PFSK-1 (cell line): Measurements from ENCODE around the gene GPX7.

Source experiments
- FOXP2 ChIP-seq: optimal IDR thresholded peaks from 2 replicates; pipeline ENCODE3; 2011; ENCODE audit warnings: borderline replicate concordance, control low read depth, inconsistent platforms; ENCODE audit not compliant: insufficient read depth; ENCODE audit errors: extremely low read length, extremely low read depth
- POLR2AphosphoS5 ChIP-seq: IDR thresholded peaks from 2 replicates; pipeline ENCODE4 v1.6.1; 2012; ENCODE audit warnings: low read depth, mild to moderate bottlenecking, control low read depth, low read length, moderate library complexity
- SIN3A ChIP-seq: IDR thresholded peaks from 2 replicates; pipeline ENCODE4 v1.6.1; 2012; ENCODE audit warnings: mild to moderate bottlenecking, low read length, moderate library complexity, borderline replicate concordance; ENCODE audit not compliant: insufficient read depth
- TAF1 ChIP-seq: IDR thresholded peaks from 2 replicates; pipeline ENCODE4 v1.6.1; 2012; ENCODE audit warnings: low read length, control low read depth, borderline replicate concordance; ENCODE audit not compliant: insufficient read depth
- TF ChIP-seq, protein P1 (sequence below), 2 experiments: IDR thresholded peaks; 2 replicates each; pipeline versions ENCODE4 v1.6.1 to v1.8.0; 2011 to 2012; ENCODE audit warnings: low read depth in 2 of 2, low read length in 2 of 2, control low read depth in 1 of 2, inconsistent platforms in 1 of 2, mild to moderate bottlenecking in 1 of 2, moderate library complexity in 1 of 2; ENCODE audit not compliant: insufficient read depth in 1 of 2

GPX7 gene

DNA sequence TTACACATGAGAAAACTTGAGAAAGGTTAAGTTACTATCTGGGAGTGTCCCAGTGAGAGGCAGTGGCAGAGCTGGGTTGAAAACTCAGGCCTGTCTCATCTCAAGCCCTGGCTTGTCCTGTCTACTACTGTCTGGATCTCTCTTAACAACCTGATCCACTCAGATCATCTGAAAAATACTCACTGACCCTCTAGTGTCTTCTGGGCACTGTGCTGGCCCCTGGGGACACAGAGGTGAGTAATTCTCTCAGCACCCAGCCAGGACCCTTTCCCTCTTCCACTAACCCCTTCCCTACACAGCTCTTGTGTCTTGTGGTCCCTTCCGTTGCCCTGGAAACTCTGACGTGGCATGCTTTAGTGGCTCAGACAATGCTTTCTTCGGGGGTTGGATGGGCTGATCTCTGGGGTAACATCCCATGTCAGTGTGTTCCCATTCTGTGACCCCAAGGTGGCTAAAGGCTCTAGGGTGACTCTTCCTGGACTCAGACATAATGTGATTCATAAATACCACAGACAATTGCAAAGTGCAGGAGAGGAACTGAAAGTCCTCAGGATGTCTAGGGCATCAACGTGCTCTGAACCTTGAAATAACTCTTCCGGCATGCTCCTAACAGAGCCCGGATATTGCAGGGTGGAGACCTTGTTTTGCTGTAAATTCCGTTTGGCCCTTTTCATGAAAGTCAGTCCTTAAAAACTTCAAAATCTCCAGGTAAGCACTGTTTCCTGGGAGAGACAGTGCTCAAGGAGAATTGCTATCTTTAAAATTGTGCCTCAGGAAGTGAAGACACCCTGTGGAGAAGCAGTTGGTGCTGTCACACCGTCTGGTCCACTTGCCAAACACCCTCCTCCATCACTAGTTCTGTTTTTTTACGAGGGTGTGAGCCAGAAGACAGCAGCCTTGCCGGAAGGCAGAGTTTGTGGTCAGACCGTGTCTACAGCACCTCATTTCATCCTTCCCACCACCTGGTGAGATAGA, 34.8 kb downstream of the GPX7 start:
- TF ChIP-seq, protein P1, sequence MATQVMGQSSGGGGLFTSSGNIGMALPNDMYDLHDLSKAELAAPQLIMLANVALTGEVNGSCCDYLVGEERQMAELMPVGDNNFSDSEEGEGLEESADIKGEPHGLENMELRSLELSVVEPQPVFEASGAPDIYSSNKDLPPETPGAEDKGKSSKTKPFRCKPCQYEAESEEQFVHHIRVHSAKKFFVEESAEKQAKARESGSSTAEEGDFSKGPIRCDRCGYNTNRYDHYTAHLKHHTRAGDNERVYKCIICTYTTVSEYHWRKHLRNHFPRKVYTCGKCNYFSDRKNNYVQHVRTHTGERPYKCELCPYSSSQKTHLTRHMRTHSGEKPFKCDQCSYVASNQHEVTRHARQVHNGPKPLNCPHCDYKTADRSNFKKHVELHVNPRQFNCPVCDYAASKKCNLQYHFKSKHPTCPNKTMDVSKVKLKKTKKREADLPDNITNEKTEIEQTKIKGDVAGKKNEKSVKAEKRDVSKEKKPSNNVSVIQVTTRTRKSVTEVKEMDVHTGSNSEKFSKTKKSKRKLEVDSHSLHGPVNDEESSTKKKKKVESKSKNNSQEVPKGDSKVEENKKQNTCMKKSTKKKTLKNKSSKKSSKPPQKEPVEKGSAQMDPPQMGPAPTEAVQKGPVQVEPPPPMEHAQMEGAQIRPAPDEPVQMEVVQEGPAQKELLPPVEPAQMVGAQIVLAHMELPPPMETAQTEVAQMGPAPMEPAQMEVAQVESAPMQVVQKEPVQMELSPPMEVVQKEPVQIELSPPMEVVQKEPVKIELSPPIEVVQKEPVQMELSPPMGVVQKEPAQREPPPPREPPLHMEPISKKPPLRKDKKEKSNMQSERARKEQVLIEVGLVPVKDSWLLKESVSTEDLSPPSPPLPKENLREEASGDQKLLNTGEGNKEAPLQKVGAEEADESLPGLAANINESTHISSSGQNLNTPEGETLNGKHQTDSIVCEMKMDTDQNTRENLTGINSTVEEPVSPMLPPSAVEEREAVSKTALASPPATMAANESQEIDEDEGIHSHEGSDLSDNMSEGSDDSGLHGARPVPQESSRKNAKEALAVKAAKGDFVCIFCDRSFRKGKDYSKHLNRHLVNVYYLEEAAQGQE (IDR thresholded peaks at IDR 0.05; ENCODE audit: insufficient read depth in 1 of 2, low read depth in 2 of 2, low read length in 2 of 2): no peak
- TF ChIP-seq FOXP2: no peak
- no peak for TF ChIP-seq POLR2AphosphoS5
- no peak for TF ChIP-seq SIN3A
- no peak for TF ChIP-seq TAF1

GRCh38 chr1:52637946-52638345, 35.8 kb downstream of the GPX7 start:
- no peak for TF ChIP-seq TAF1
- TF ChIP-seq, protein P1 (IDR thresholded peaks at IDR 0.05; ENCODE audit: insufficient read depth in 1 of 2, low read depth in 2 of 2, low read length in 2 of 2): no peak
- TF ChIP-seq POLR2AphosphoS5: no peak

DNA sequence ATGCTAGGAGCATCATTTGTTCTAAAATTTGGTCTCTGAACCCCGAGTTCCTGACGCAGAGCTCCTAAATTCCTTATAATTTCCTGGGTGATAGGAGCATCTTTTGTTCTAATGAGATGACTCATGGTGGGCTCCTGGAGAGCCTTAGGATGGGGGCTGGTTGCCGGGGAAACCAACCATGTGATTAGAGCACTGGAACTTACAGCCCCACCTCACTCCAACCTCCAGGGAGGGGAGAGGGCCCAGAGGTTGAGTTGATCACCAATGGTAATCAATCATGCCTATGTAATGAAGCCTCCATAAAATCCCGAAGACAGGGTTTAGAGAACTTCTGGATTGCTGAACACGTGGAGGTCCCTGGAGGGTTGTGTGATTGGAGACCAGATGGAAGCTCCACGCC, 38.5 kb downstream of the GPX7 start:
- no peak for TF ChIP-seq TAF1
- TF ChIP-seq, protein P1 (IDR thresholded peaks at IDR 0.05; ENCODE audit: insufficient read depth in 1 of 2, low read depth in 2 of 2, low read length in 2 of 2): no peak
- TF ChIP-seq FOXP2: no peak
- TF ChIP-seq POLR2AphosphoS5: no peak
- TF ChIP-seq SIN3A: no peak

DNA sequence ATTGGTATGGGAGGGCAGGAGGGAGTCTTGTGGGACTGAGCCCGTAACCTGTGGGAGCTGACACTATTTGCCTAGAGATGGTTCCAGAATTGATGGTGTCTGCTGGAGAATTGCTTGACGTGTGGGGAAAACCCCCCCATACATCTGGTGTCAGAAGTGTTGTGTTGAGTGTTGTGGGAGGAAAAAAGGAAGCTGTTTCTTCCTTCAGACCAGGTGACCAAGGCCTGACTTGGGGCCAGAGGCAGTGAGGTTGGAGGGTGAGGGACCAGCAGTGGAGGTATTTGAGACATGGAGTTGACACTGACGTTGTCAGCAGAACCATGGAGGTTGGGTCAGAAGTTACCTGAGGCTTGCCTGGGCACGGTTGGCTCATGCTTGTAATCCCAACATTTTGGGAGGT, 39.1 kb downstream of the GPX7 start:
- TF ChIP-seq, protein P1 (IDR thresholded peaks at IDR 0.05; ENCODE audit: insufficient read depth in 1 of 2, low read depth in 2 of 2, low read length in 2 of 2): no peak
- no peak for TF ChIP-seq TAF1

GRCh38 chr1:52645261-52645660, 43.1 kb downstream of the GPX7 start:
- TF ChIP-seq FOXP2 (no peak), TAF1 (no peak), POLR2AphosphoS5 (no peak)
